ENCODE measurements around the gene P4HB. TPM values are rescaled to one million over a fixed set of nuclear protein-coding genes. Genes with fewer than 3 reads are reported as not detected.

P4HB gene
- polyA plus RNA-seq, 1 donor from 2014 or later: 82.8 TPM

DNA sequence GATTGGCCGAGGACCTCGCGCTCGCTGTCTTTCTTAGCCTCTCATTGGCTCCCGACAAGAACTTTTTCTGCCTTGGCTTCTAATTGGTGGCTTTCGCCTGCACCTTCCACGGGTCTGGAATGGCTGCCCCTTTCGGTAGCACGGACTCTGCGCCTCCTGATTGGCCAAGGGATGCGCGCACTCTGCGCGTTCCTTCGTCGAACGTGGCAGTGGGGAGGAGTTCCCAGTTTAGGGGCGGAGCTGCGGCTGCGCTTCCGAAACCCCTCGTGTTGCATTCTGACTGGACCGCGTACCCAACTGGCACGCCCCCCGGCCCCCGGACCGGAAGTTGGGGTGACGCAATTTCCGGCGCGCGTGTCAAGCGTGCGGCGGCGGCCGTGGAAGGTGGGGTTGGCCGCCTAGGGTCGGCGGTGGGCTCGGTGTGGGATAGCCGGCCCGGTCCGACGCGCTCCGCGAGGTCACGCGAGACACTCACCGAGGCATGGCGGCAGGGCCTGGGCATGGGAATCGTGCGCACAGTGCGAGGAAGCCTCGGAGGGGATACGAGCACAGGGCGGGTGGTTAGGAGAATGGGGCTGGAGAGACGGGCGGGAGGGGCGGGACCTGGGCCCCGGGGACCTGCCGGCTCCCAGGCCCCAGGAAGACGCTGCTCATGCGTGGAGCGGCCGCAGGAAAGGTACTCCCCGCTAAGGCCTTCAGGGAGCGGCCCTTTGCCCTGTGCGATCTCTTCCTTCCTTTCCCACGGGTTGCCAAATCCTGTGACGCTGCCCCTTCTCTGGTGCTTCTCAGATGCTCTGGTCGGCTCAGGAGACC lies 627 bp upstream of the P4HB start:
- peaks cover 33% of the 10 kb centered on the region for H3K79me2 ChIP-seq (replicated peaks; ENCODE audit: insufficient read depth, low read length)
- TF ChIP-seq, protein P1, sequence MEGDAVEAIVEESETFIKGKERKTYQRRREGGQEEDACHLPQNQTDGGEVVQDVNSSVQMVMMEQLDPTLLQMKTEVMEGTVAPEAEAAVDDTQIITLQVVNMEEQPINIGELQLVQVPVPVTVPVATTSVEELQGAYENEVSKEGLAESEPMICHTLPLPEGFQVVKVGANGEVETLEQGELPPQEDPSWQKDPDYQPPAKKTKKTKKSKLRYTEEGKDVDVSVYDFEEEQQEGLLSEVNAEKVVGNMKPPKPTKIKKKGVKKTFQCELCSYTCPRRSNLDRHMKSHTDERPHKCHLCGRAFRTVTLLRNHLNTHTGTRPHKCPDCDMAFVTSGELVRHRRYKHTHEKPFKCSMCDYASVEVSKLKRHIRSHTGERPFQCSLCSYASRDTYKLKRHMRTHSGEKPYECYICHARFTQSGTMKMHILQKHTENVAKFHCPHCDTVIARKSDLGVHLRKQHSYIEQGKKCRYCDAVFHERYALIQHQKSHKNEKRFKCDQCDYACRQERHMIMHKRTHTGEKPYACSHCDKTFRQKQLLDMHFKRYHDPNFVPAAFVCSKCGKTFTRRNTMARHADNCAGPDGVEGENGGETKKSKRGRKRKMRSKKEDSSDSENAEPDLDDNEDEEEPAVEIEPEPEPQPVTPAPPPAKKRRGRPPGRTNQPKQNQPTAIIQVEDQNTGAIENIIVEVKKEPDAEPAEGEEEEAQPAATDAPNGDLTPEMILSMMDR (IDR thresholded peaks at IDR 0.05; ENCODE audit: poor library complexity, severe bottlenecking): peak; percentile 61
- no peak for TF ChIP-seq SMC3 (conservative IDR thresholded peaks at IDR 0.05; ENCODE audit: poor library complexity)
- TF ChIP-seq, protein P2, sequence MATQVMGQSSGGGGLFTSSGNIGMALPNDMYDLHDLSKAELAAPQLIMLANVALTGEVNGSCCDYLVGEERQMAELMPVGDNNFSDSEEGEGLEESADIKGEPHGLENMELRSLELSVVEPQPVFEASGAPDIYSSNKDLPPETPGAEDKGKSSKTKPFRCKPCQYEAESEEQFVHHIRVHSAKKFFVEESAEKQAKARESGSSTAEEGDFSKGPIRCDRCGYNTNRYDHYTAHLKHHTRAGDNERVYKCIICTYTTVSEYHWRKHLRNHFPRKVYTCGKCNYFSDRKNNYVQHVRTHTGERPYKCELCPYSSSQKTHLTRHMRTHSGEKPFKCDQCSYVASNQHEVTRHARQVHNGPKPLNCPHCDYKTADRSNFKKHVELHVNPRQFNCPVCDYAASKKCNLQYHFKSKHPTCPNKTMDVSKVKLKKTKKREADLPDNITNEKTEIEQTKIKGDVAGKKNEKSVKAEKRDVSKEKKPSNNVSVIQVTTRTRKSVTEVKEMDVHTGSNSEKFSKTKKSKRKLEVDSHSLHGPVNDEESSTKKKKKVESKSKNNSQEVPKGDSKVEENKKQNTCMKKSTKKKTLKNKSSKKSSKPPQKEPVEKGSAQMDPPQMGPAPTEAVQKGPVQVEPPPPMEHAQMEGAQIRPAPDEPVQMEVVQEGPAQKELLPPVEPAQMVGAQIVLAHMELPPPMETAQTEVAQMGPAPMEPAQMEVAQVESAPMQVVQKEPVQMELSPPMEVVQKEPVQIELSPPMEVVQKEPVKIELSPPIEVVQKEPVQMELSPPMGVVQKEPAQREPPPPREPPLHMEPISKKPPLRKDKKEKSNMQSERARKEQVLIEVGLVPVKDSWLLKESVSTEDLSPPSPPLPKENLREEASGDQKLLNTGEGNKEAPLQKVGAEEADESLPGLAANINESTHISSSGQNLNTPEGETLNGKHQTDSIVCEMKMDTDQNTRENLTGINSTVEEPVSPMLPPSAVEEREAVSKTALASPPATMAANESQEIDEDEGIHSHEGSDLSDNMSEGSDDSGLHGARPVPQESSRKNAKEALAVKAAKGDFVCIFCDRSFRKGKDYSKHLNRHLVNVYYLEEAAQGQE (IDR thresholded peaks at IDR 0.05; ENCODE audit: borderline replicate concordance): peak; percentile 77
- TF ChIP-seq MXI1 (conservative IDR thresholded peaks at IDR 0.05; ENCODE audit: poor library complexity, severe bottlenecking): peak; percentile 96
- TF ChIP-seq TAF1 (IDR thresholded peaks at IDR 0.05; ENCODE audit: low read depth): peak; percentile 37
- no peak for TF ChIP-seq EP300 (conservative IDR thresholded peaks at IDR 0.05; ENCODE audit: poor library complexity, severe bottlenecking)
- TF ChIP-seq RAD21 (conservative IDR thresholded peaks at IDR 0.05): no peak
- TF ChIP-seq POLR2AphosphoS5 (IDR thresholded peaks at IDR 0.05): peak; percentile 98
- TF ChIP-seq EZH2 (IDR thresholded peaks at IDR 0.05; ENCODE audit: borderline replicate concordance, insufficient read depth, low read length, poor library complexity, severe bottlenecking): no peak
- peak overlapping the region; percentile 94 for H3K4me3 ChIP-seq (ENCODE audit: low read length)
- peak overlapping the region; percentile 78 for H3K4me2 ChIP-seq (ENCODE audit: low read length)
- no peaks in the 10 kb centered on the region for H4K20me1 ChIP-seq (ENCODE audit: insufficient read depth)
- H3K27me3 ChIP-seq (ENCODE audit: insufficient read depth, low read depth, low read length): no peaks in the 10 kb centered on the region
- no peaks in the 10 kb centered on the region for H3K9me2 ChIP-seq (ENCODE audit: insufficient read depth, low read length)
- no peaks in the 10 kb centered on the region for H3F3A ChIP-seq (ENCODE audit: insufficient read depth, low read length, poor library complexity, severe bottlenecking)
- H3K27ac ChIP-seq (ENCODE audit: low read length): peak overlapping the region; percentile 86
- no peaks in the 10 kb centered on the region for H3K36me3 ChIP-seq (ENCODE audit: insufficient read depth, low read length)
- H2AFZ ChIP-seq (ENCODE audit: low read depth, low read length): peak overlapping the region; percentile 74
- no peaks in the 10 kb centered on the region for H3K9me3 ChIP-seq (ENCODE audit: low read length)
- H3K9ac ChIP-seq (ENCODE audit: low read length): peak overlapping the region; percentile 83

DNA sequence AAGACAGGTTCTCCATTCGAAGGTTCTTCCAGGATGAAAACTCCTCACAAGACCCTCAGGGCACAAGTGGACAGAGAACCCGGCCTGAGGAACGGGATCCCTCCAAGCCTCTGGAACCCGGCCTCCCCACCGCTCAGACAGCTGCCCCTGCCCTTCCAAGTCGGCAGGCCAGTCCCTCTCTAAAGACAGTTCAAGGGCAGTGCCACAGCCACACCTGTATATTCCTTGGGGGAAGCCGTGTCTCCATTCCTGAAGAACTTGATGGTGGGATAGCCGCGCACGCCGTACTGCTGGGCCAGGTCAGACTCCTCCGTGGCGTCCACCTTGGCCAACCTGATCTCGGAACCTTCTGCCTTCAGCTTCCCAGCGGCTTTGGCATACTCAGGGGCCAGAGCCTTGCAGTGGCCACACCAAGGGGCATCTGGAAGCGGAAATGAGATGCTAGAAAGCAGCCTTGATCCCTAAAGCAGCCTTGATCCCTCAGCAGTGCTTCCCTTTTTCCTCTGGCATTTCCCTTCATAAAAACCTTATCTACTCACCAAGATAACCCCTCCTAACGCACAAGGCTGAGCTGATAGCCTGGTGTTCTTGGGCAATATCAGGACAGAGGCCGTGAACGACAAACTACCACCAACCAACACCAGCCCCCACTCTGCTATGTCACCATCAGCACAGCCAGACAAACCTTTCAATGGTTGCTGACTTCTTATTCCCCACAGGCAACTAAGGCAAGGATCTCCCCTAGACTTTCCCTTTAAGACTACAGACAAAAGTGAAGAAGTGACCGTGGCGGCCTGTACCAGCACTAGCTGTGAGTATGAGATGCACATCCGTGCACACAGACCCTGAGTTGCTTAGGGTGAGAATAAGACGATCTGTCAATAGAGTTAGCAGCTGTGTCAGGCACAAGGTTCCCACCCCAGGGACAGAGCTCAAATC lies 1.1 kb downstream of the P4HB start:
- Histone ChIP-seq H3K9me2 (ENCODE audit: insufficient read depth, low read length) (no peaks in the 10 kb centered on the region), H3K79me2 (replicated peaks; ENCODE audit: insufficient read depth, low read length) (peaks cover 33% of the 10 kb centered on the region), H3F3A (ENCODE audit: insufficient read depth, low read length, poor library complexity, severe bottlenecking) (no peaks in the 10 kb centered on the region), H3K36me3 (ENCODE audit: insufficient read depth, low read length) (no peaks in the 10 kb centered on the region), H3K9ac (ENCODE audit: low read length) (peak overlapping the region; percentile 74), H3K4me3 (ENCODE audit: low read length) (peak overlapping the region; percentile 91), H3K27ac (ENCODE audit: low read length) (peak overlapping the region; percentile 55), H3K27me3 (ENCODE audit: insufficient read depth, low read depth, low read length) (no peaks in the 10 kb centered on the region), H4K20me1 (ENCODE audit: insufficient read depth) (no peaks in the 10 kb centered on the region), H2AFZ (ENCODE audit: low read depth, low read length) (no peak overlapping the region), H3K4me2 (ENCODE audit: low read length) (peak overlapping the region; percentile 95), H3K9me3 (ENCODE audit: low read length) (no peaks in the 10 kb centered on the region)
- no peak for TF ChIP-seq RAD21 (conservative IDR thresholded peaks at IDR 0.05)
- no peak for TF ChIP-seq POLR2AphosphoS5 (IDR thresholded peaks at IDR 0.05)
